Activated T-cell treated with anti-CD3 and anti-CD28 coated beads, Interleukin-2, amount 50 U/mL, for 48 hours (primary cell): ENCODE measurements around the gene TMEM156.
"Not testable (repeated sequence)": the region's sequence is repeated elsewhere in the genome, so short reads cannot be mapped to it uniquely, and the experiment has no call there.

Experiments
- DNase-seq, 2 experiments: peaks; one replicate each; pipeline ENCODE4 v3.0.0-alpha.2; 2020

TMEM156 gene

GRCh38 chr4:39043058-39043860, 11.1 kb upstream of the TMEM156 start:
- no peak for DNase-seq

DNA sequence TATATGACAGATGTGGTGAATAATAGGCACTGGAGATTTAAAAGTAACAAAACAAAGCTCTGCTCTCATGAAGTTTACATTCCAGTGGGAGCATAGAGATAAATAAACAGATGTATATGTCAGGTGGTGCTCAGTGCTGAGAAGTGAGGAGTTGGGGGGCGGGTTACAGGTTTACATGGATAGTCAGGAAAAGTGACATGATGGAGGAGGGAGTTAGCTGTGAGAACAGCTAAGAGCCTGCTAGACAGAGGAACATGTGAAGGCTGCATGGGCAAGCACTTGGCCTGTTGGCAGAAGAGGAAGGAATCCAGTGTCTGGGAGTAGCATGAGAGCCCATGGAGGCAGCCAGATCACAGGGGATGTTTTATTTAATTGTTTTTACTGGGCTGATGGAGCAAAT, 10.2 kb upstream of the TMEM156 start:
- no peak for DNase-seq

DNA sequence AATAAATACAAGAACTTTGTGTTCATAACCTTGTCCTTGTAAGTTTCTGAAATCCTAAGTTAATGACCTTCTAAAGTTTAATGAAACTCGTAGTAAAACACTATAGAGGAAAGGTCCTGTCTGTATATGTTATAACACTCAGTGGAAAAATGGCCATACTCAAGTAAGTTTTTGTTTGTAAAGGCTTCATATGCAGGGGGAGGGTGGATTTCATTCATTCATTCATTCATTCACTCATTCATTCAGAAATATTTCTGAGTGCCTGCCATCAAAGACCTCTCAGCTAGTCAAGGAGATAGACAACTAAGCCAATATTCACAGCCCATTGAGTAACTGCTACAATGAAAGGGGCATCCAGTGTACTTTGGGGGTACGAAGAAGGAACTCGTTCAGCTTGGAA, 6.9 kb upstream of the TMEM156 start:
- no peak for DNase-seq

DNA sequence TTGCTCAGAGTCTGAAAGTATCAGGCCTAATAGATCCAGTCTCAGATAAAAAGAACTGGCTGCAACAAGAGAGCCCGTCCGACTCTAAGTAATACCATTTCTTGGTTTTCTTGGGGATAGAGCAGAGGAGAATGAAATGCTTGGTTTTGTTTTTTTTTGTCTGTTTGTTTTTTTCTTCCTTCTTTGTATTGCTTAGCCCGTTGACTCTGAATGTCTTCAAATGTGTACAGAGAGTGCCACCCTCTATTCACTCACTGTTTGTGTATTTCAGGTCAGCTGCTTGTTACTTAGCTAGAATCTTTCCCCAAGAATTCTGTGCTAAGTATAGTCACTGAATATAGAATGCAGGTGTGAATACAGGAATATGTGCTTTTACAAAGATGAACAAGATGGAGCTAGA, 5.7 kb upstream of the TMEM156 start:
- DNase-seq: no peak

- no peak for DNase-seq
Measured at GRCh38 chr4:39037491-39037825, 5.2 kb upstream of the TMEM156 start.

- DNase-seq: no peak
Measured at GRCh38 chr4:39036172-39036571, 4.0 kb upstream of the TMEM156 start.

DNA sequence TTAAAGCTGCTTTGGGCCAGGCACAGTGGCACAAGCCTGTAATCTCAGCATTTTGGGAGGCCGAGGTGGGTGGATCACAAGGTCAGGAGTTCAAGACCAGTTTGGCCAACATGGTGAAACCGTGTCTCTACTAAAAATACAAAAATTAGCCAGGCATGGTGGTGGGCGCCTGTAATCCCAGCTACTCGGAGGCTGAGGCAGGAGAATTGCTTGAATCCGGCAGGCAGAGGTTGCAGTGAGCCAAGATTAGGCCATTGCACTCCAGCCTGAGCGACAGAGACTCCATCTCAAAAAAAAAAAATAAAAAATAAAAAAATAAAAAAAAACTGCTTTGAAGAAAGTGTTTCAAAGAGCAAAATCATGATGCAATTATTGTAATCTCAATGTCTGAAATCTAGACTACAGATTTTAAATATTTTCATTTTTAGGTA, 604 bp downstream of the TMEM156 start:
- DNase-seq: peak; percentile 47 to 50

- no peak for DNase-seq
Measured at GRCh38 chr4:39030725-39031124, 1.5 kb downstream of the TMEM156 start.

DNA sequence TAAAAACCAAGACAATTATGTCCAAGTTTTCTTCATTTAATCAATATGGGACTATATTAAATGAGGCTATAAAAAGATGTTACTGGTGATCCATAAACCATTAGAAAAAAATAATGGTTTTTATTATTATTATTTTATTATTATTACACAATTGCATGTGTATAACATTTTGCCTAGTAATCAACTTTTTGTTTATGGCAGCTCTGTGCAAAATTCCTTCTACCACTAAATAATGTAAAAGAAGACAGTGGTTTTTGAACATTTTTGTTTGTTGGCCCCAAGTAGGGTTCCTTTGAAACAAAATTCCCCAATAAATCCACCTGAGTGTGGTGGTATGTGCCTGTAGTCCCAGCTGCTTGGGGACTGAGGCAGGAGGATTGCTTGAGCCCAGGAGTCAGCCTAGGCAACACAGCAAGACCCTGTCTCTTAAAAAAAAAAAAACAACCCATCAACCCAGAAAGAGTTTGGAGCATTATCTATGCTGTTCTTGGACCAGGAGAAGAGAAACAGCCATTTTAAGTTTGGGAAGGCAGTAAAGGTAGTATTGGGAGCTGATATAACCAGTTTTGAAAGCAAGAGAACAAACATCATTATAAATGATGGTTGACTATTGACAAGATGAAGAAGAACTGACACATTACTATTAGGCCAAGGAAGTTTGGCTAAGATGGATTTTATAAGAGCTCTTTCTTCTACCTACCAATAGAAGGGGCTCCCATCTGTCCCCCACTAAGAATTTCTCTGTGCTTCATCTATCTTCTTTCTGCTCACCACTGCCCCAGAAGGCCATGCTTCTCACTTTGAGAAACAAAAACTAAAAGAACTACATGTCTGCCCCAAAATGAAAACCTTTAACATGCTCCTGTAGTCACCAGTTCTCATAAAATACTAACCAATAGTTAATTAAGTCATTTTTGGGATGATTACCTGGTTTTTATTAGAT, 2.2 kb downstream of the TMEM156 start:
- DNase-seq: no peak

- DNase-seq: no peak
Measured at GRCh38 chr4:39026096-39026495, 6.1 kb downstream of the TMEM156 start.

DNA sequence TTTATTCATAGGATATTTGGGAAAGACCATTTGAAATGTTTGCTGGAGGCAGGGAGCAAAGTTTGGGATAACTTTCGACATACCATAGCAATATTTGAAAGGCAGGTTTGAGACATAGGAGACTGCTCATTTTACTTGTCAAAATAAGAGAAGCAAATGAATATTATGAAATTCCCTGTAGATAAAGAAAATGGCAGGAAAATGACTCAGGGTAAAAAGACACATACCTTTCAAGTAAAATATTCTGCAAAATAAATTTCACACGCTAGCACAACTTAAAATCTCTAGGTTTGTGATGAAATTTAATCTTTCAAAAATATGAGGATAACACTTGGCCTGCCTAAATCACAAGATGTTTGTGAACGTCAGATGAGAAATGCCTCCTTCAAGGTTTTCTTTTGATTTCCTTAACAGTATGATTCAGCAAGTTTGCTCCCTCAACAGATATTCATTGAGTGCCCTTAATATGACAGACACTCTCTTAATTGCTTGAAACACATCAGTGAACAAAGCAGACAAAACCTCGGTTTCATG, 6.6 kb downstream of the TMEM156 start:
- no peak for DNase-seq

DNA sequence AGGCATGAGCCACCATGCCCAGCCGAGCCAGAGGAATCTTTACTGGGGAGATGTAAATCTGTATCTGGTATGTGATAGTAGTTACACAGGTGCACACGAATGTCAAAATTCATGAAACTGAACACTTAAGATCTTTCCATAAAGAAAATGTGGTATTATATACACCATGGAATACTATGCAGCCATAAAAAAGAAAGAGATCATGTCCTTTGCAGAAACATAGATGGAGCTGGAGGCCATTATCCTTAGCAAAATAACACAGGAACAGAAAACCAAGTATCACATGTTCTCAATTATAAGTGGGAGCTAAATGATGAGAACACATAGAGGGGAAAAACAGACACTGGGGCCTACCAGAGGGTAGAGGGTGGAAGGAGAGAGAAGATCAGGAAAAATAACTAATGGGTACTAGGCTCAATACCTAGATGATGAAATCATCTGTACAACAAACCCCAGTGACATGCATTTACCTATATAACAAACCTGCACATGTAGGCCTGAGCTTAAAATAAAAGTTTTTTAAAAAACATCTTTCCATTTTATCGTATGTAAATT, 7.8 kb downstream of the TMEM156 start:
- DNase-seq: no peak

DNA sequence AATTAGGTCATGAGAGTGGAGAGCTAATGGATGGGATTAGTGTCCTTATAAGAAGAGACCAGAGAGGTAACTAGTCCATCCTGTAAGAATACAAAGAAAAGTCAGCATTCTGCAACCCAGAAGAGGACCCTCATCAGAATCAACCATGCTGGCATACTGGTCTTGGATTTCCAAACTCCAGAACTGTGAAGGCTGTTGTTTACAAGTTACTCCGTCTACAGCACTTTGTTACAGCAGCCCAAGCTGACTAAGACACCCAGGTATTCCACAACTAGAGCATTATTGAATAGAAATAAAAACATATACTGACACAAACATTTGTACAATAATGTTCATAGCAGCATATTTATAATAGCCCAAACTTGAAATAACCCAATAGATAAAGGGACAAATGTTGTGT, 9.2 kb downstream of the TMEM156 start:
- DNase-seq: no peak

GRCh38 chr4:39022241-39022640, 10.0 kb downstream of the TMEM156 start:
- DNase-seq: no peak

GRCh38 chr4:39021631-39022030, 10.6 kb downstream of the TMEM156 start:
- no peak for DNase-seq

DNA sequence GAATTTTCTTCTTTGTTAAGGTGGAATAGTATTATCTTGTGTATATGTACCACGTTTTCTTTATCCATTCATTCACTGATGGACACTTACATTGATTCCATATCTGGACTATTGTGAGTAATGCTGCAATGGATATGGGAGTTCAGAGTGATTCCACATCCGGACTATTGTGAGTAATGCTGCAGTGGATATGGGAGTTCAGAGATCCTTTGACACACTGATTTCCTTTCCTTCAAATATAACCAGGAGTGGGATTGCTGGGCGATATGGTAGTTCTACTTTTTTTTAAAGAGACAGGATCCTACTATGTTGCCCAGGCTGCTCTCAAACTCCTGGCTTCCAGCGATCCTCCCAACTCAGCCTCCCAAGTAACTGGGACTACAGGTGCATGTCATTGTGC, 12.1 kb downstream of the TMEM156 start:
- no peak for DNase-seq

GRCh38 chr4:39014028-39014427, 18.2 kb downstream of the TMEM156 start:
- no peak for DNase-seq

GRCh38 chr4:39004758-39005157, 27.5 kb downstream of the TMEM156 start:
- DNase-seq: no peak

DNA sequence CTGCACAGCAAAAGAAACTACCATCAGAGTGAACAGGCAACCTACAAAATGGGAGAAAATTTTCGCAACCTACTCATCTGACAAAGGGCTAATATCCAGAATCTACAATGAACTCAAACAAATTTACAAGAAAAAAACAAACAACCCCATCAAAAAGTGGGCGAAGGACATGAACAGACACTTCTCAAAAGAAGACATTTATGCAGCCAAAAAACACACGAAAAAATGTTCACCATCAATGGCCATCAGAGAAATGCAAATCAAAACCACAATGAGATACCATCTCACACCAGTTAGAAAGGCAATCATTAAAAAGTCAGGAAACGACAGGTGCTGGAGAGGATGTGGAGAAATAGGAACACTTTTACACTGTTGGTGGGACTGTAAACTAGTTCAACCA, 30.2 kb downstream of the TMEM156 start:
- DNase-seq: not testable (repeated sequence)

DNA sequence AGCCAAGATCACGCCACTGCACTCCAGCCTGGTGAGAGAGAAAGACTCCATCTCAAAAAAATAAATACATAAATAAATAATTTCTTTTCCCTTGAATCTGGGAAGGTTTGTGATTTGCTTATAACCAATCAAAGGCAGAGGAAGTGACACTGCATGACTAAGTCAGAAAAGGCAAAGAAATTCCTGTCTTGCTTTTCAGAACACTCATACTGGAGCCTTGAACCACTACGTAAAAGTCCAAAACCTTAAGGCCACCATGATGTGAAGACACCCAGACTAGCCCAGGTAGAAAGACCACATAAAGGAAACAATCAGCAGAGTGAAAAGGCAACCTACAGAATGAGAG, 36.6 kb downstream of the TMEM156 start:
- no peak for DNase-seq

GRCh38 chr4:38994135-38994534, 38.1 kb downstream of the TMEM156 start:
- no peak for DNase-seq

- DNase-seq: no peak
Measured at GRCh38 chr4:38993683-38994082, 38.5 kb downstream of the TMEM156 start.

GRCh38 chr4:38990241-38990640, 42.0 kb downstream of the TMEM156 start:
- no peak for DNase-seq

GRCh38 chr4:38989487-38989886, 42.7 kb downstream of the TMEM156 start:
- DNase-seq: no peak
